ENCODE data around the gene LGALS9C.
"Not testable (repeated sequence)": the region's sequence is repeated elsewhere in the genome, so short reads cannot be mapped to it uniquely, and the experiment has no call there.

LGALS9C gene

GRCh38 chr17:18530405-18530804 lies 53.8 kb downstream of the LGALS9C start:
- DNase-seq = not testable (repeated sequence)

GRCh38 chr17:18542234-18542633 lies 65.6 kb downstream of the LGALS9C start:
- DNase-seq = not testable (repeated sequence)

DNA sequence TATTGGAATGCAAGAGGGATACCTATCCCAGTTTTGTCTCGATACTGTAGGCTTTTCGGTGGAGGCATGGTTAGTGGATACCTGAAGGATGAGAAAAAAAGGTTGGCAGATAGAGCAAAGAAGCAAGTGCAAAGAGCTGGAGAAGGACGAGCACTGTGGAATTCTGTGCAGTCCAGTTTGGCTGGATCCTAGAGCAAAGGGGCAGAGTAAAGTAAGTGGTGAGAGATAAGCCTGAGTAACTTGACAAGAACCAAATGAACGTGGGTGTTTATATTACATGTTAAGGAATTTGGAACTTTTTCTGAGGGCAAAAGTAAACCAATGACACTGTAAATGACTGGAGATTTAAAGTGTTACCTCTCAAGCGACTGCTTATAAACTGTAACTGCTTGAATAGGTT lies 66.3 kb downstream of the LGALS9C start:
- DNase-seq = not testable (repeated sequence)

Data from effector CD4-positive, alpha-beta T cell (primary cell).